OCI-LY3 (cell line): ENCODE results near the gene OSER1.
A peak's percentile ranks its signal among the peaks of the same experiment; 100 is the strongest.

Source experiments
- H2AFZ ChIP-seq: fragments of 200-600, 300-600 bp; shearing (Covaris generic); 2 replicates; pipeline ENCODE4 v1.6.0; 2014; ENCODE audit warnings: antibody characterized with exemption, low read depth, low read length
- H3K27ac ChIP-seq: fragments of 200-600, 300-600 bp; sonication (generic); 2 replicates; pipeline ENCODE4 v1.5.1; 2014; ENCODE audit warnings: mild to moderate bottlenecking, low read length, moderate library complexity, mixed read lengths
- H3K27me3 ChIP-seq: fragments of 200-600, 300-600 bp; sonication (generic); 2 replicates; pipeline ENCODE4 v1.6.1; 2014; ENCODE audit warnings: low read depth, low read length, mixed read lengths
- H3K36me3 ChIP-seq: fragments of 200-600, 300-600 bp; sonication (generic); replicated peaks from 2 replicates; pipeline ENCODE3; 2014; ENCODE audit warnings: low read depth, low read length, mixed read lengths
- H3K4me1 ChIP-seq: fragments of 300-600, 200-600 bp; sonication (generic); 2 replicates; pipeline ENCODE4 v1.6.1; 2014; ENCODE audit warnings: low read length, mixed read lengths
- H3K4me2 ChIP-seq: fragments of 200-600, 300-600 bp; sonication (generic); 2 replicates; pipeline ENCODE4 v1.6.1; 2014; ENCODE audit warnings: low read length, mixed read lengths
- H3K4me3 ChIP-seq: fragments of 300-600, 200-600 bp; sonication (generic); 2 replicates; pipeline ENCODE4 v1.5.1; 2014; ENCODE audit warnings: antibody characterized with exemption, mild to moderate bottlenecking, low read length, moderate library complexity
- H3K79me2 ChIP-seq: fragments of 300-600, 200-600 bp; shearing (Covaris generic); 2 replicates; pipeline ENCODE4 v1.6.1; 2014; ENCODE audit warnings: mild to moderate bottlenecking, low read length, mixed read lengths
- H3K9ac ChIP-seq: fragments of 300-600, 200-600 bp; shearing (Covaris generic); 2 replicates; pipeline ENCODE4 v1.6.0; 2014; ENCODE audit warnings: mild to moderate bottlenecking, low read length, moderate library complexity
- H3K9me3 ChIP-seq: fragments of 200-600, 300-600 bp; shearing (Covaris generic); 2 replicates; pipeline ENCODE4 v1.6.1; 2014; ENCODE audit warnings: low read length, mixed read lengths; ENCODE audit not compliant: insufficient read depth
- H4K20me1 ChIP-seq: fragments of 200-600, 300-600 bp; sonication (generic); 2 replicates; pipeline ENCODE4 v1.6.1; 2016; ENCODE audit warnings: low read length, mixed read lengths; ENCODE audit not compliant: insufficient read depth
- CTCF ChIP-seq: fragments of 200-600, 300-600 bp; sonication (generic); IDR thresholded peaks from 2 replicates; pipeline ENCODE4 v1.5.1; 2014; ENCODE audit warnings: antibody characterized with exemption, low read length, low read depth
- EZH2phosphoT487 ChIP-seq: fragments of 200-600 bp; shearing (Covaris generic); IDR thresholded peaks from 2 replicates; pipeline ENCODE4 v1.6.1; 2018; ENCODE audit warnings: antibody characterized with exemption, mixed run types, low read depth

Gene OSER1

GRCh38 chr20:44219791-44220190, 9.2 kb upstream of the OSER1 start:
- Histone ChIP-seq H3K4me1 (no peaks in the 10 kb centered on the region), H3K36me3 (no peaks in the 10 kb centered on the region), H3K27me3 (no peaks in the 10 kb centered on the region), H3K4me3 (no peak overlapping the region), H3K27ac (no peak overlapping the region), H2AFZ (no peak overlapping the region), H3K9ac (no peak overlapping the region), H3K4me2 (no peak overlapping the region), H3K79me2 (no peaks in the 10 kb centered on the region), H3K9me3 (no peaks in the 10 kb centered on the region), H4K20me1 (no peaks in the 10 kb centered on the region)
- no peak for TF ChIP-seq CTCF
- no peak for TF ChIP-seq EZH2phosphoT487

GRCh38 chr20:44219170-44219730, 8.7 kb upstream of the OSER1 start:
- H3K27ac ChIP-seq, result no peak overlapping the region
- H3K4me2 ChIP-seq, result no peak overlapping the region
- no peaks in the 10 kb centered on the region for H3K9me3 ChIP-seq
- H3K4me3 ChIP-seq, result no peak overlapping the region
- H3K4me1 ChIP-seq, result no peaks in the 10 kb centered on the region
- H3K79me2 ChIP-seq, result no peaks in the 10 kb centered on the region
- H3K27me3 ChIP-seq, result no peaks in the 10 kb centered on the region
- no peak overlapping the region for H2AFZ ChIP-seq
- H3K36me3 ChIP-seq, result no peaks in the 10 kb centered on the region
- no peak overlapping the region for H3K9ac ChIP-seq
- no peaks in the 10 kb centered on the region for H4K20me1 ChIP-seq
- no peak for TF ChIP-seq EZH2phosphoT487
- no peak for TF ChIP-seq CTCF

- no peak for TF ChIP-seq EZH2phosphoT487
- TF ChIP-seq CTCF, result no peak
- Histone ChIP-seq H2AFZ (no peak overlapping the region), H3K79me2 (no peaks in the 10 kb centered on the region), H3K27me3 (no peaks in the 10 kb centered on the region), H3K9ac (no peak overlapping the region), H3K9me3 (no peaks in the 10 kb centered on the region), H4K20me1 (no peaks in the 10 kb centered on the region), H3K36me3 (no peaks in the 10 kb centered on the region), H3K27ac (no peak overlapping the region), H3K4me2 (no peak overlapping the region), H3K4me3 (no peak overlapping the region), H3K4me1 (no peaks in the 10 kb centered on the region)
Measured at GRCh38 chr20:44218446-44218845, 7.9 kb upstream of the OSER1 start.

- Histone ChIP-seq H3K27me3 (no peaks in the 10 kb centered on the region), H3K4me1 (no peaks in the 10 kb centered on the region), H3K36me3 (no peaks in the 10 kb centered on the region), H2AFZ (no peak overlapping the region), H4K20me1 (no peaks in the 10 kb centered on the region), H3K4me2 (no peak overlapping the region), H3K79me2 (no peaks in the 10 kb centered on the region), H3K9ac (no peak overlapping the region), H3K27ac (no peak overlapping the region), H3K4me3 (no peak overlapping the region), H3K9me3 (no peaks in the 10 kb centered on the region)
- TF ChIP-seq EZH2phosphoT487, result no peak
- TF ChIP-seq CTCF, result peak; percentile 99
Measured at GRCh38 chr20:44217342-44218092, 6.9 kb upstream of the OSER1 start.
